Ovary (tissue), 3 donors: Measurements from ENCODE around the gene SIPA1L3.

Experiments
- EP300 ChIP-seq: sonication (generic); formaldehyde crosslinking; IDR thresholded peaks from one replicate; pipeline ENCODE4 v1.6.1; 2017; ENCODE audit warnings: antibody characterized with exemption
- POLR2A ChIP-seq: fragments of 450-650 bp; IDR thresholded peaks from one replicate; pipeline ENCODE4 v1.6.1; 2017; ENCODE audit warnings: antibody characterized with exemption, mild to moderate bottlenecking, moderate library complexity
- TF ChIP-seq, protein P1 (sequence below), 3 donors: fragments of 450-650 bp in 2 of 3; fragments of 200-600 bp in 1 of 3; IDR thresholded peaks; one replicate each; pipeline versions ENCODE4 v1.5.1 to v1.8.0; 2016 to 2022; ENCODE audit warnings: antibody characterized with exemption in 3 of 3, mild to moderate bottlenecking in 1 of 3
- donor health status: DM: no; HTN: no; CAD: no.

- no peak for TF ChIP-seq EP300
- TF ChIP-seq, protein P1, sequence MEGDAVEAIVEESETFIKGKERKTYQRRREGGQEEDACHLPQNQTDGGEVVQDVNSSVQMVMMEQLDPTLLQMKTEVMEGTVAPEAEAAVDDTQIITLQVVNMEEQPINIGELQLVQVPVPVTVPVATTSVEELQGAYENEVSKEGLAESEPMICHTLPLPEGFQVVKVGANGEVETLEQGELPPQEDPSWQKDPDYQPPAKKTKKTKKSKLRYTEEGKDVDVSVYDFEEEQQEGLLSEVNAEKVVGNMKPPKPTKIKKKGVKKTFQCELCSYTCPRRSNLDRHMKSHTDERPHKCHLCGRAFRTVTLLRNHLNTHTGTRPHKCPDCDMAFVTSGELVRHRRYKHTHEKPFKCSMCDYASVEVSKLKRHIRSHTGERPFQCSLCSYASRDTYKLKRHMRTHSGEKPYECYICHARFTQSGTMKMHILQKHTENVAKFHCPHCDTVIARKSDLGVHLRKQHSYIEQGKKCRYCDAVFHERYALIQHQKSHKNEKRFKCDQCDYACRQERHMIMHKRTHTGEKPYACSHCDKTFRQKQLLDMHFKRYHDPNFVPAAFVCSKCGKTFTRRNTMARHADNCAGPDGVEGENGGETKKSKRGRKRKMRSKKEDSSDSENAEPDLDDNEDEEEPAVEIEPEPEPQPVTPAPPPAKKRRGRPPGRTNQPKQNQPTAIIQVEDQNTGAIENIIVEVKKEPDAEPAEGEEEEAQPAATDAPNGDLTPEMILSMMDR (IDR thresholded peaks at IDR 0.05), result no peak
- no peak for TF ChIP-seq POLR2A
These were observed 218.2 kb downstream of the SIPA1L3 start for GRCh38 chr19:38125238-38125637.
